Cardiac muscle cell (in vitro differentiated cells and primary cell): ENCODE results near the gene USP10. TPM values are rescaled to one million over a fixed set of nuclear protein-coding genes. Genes with fewer than 3 reads are reported as not detected.

Source experiments
- DNase-seq, 2 donors: peaks; one replicate each; pipeline versions ENCODE4 v3.0.0 to v3.0.0-alpha.2; 2010 to 2017; ENCODE audit warnings: low read depth in 1 of 2, low spot score in 1 of 2
- H3K27ac ChIP-seq: fragments of 200-600 bp; sonication (generic); 2 replicates; pipeline ENCODE4 v1.5.1; 2016
- H3K27me3 ChIP-seq: fragments of 200-600 bp; sonication (generic); 2 replicates; pipeline ENCODE4 v1.6.0; 2016; ENCODE audit warnings: control low read depth
- H3K36me3 ChIP-seq: fragments of 200-600 bp; sonication (generic); 2 replicates; pipeline ENCODE4 v1.5.1; 2016; ENCODE audit warnings: control low read depth
- H3K4me1 ChIP-seq: fragments of 200-600 bp; sonication (generic); 2 replicates; pipeline ENCODE4 v1.8.1; 2017; ENCODE audit warnings: low read depth, mild to moderate bottlenecking, mixed run types
- H3K4me3 ChIP-seq: fragments of 200-600 bp; sonication (generic); 2 replicates; pipeline ENCODE4 v1.5.1; 2016; ENCODE audit warnings: mild to moderate bottlenecking
- H3K9me3 ChIP-seq: fragments of 200-600 bp; sonication (generic); 2 replicates; pipeline ENCODE4 v1.5.1; 2017; ENCODE audit warnings: low read depth, mild to moderate bottlenecking, control low read depth
- CTCF ChIP-seq: IDR thresholded peaks from 2 replicates; pipeline ENCODE4 v1.5.1; 2012; ENCODE audit warnings: low read depth, mild to moderate bottlenecking, low read length
- polyA plus RNA-seq: library from polyadenylated mRNA; unstranded; fragments of >200 nt; fragmentation: Nextera tagmentation; extraction: Ambion mirVana; gene quantifications from 2 replicates; pipeline ENCODE4 v1.2.1, GENCODE V29; 2016
- total RNA-seq: library from RNA; depleted of rRNA; stranded (reverse); fragments of >200 nt; gene quantifications from 2 replicates; pipeline ENCODE4 v1.2.3, GENCODE V29; 2016

Gene USP10
- total and polyA plus RNA-seq, 2 experiments from 2014 or later = 91.9 to 100.0 TPM

DNA sequence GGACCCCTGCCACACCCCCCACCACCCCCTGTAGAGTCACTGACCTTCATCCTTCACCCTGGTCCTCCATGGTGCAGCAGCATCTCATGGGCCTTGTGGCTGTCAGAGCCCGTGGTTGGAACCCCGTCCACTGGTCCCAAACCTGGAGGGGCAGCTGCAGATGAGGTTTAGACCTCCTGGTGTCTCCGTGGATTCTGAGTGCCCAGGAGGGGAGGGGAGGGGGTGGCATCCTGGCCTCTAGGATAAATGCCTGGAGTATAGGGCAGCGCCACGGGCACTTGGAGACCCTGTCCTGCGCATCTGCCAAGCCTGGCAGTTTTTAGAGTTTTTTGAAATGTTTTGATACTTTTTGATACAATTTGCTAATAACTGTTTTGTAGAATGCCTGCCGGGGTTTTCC, 34.0 kb upstream of the USP10 start:
- H3K4me1 ChIP-seq = no peaks in the 10 kb centered on the region
- TF ChIP-seq CTCF = no peak
- H3K36me3 ChIP-seq = peaks cover 21% of the 10 kb centered on the region
- no peaks in the 10 kb centered on the region for H3K27me3 ChIP-seq
- no peak for DNase-seq
- no peaks in the 10 kb centered on the region for H3K9me3 ChIP-seq
- H3K4me3 ChIP-seq = no peak overlapping the region
- H3K27ac ChIP-seq = no peak overlapping the region

GRCh38 chr16:84667600-84668309, 32.0 kb upstream of the USP10 start:
- Histone ChIP-seq H3K36me3 (peaks cover 8% of the 10 kb centered on the region), H3K4me3 (no peak overlapping the region), H3K27me3 (no peaks in the 10 kb centered on the region), H3K9me3 (no peaks in the 10 kb centered on the region), H3K27ac (no peak overlapping the region), H3K4me1 (no peaks in the 10 kb centered on the region)
- DNase-seq = peak in 1 of 2 donors; percentile 21
- no peak for TF ChIP-seq CTCF

- TF ChIP-seq CTCF = no peak
- H3K27me3 ChIP-seq = no peaks in the 10 kb centered on the region
- no peak for DNase-seq
- H3K4me1 ChIP-seq = peaks cover 3% of the 10 kb centered on the region
- H3K27ac ChIP-seq = no peak overlapping the region
- no peaks in the 10 kb centered on the region for H3K36me3 ChIP-seq
- H3K4me3 ChIP-seq = no peak overlapping the region
- H3K9me3 ChIP-seq = no peaks in the 10 kb centered on the region
Measured at GRCh38 chr16:84670063-84670462, 29.7 kb upstream of the USP10 start.

GRCh38 chr16:84672276-84673202, 27.3 kb upstream of the USP10 start:
- Histone ChIP-seq H3K4me3 (no peak overlapping the region), H3K36me3 (no peaks in the 10 kb centered on the region), H3K27ac (no peak overlapping the region), H3K9me3 (no peaks in the 10 kb centered on the region), H3K4me1 (peaks cover 3% of the 10 kb centered on the region), H3K27me3 (no peaks in the 10 kb centered on the region)
- peak; percentile 74 to 80 for DNase-seq
- peak; percentile 94 for TF ChIP-seq CTCF

- Histone ChIP-seq H3K27ac (no peak overlapping the region), H3K9me3 (no peaks in the 10 kb centered on the region), H3K27me3 (no peaks in the 10 kb centered on the region), H3K4me3 (no peak overlapping the region), H3K4me1 (peaks cover 3% of the 10 kb centered on the region), H3K36me3 (no peaks in the 10 kb centered on the region)
- no peak for TF ChIP-seq CTCF
- DNase-seq = no peak
Measured at GRCh38 chr16:84673203-84673535, 26.6 kb upstream of the USP10 start.
